Skin epidermis (tissue), 12 donors: ENCODE data around the gene MPP4.

Experiments
- H3K27ac ChIP-seq, 21 experiments: fragments of 200-600 bp; sonication (generic) in 11 of 21; one replicate each; pipeline ENCODE4 v1.5.0; 2020; ENCODE audit warnings: mild to moderate bottlenecking in 3 of 21, inconsistent platforms in 2 of 21, moderate library complexity in 2 of 21
- H3K4me3 ChIP-seq, 7 experiments: fragments of 200-600 bp; sonication (generic) in 2 of 7; one replicate each; pipeline ENCODE4 v1.5.0; 2020; ENCODE audit warnings: inconsistent platforms in 2 of 7, mild to moderate bottlenecking in 2 of 7, moderate library complexity in 1 of 7

The MPP4 gene

DNA sequence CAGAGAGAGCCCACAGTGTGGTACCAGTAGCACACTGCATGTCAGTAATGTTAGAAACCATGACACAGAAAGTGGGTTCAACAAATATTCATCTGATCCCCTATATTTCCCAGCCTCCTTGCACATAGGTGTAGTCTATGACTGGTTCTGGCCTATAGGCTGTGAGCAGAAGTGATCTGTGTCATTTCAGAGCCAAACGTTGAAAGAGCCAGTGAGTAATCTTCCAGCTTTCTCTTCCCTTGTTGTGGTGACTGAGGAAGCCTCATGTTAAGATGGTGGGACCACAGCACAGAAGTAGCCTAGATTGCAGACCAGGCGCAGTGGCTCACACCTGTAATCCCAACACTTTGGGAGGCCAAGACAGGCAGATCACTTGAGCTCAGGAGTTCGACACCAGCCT is 59.2 kb downstream of the MPP4 start:
- no peak overlapping the region for H3K4me3 ChIP-seq
- H3K27ac ChIP-seq = no peak overlapping the region

DNA sequence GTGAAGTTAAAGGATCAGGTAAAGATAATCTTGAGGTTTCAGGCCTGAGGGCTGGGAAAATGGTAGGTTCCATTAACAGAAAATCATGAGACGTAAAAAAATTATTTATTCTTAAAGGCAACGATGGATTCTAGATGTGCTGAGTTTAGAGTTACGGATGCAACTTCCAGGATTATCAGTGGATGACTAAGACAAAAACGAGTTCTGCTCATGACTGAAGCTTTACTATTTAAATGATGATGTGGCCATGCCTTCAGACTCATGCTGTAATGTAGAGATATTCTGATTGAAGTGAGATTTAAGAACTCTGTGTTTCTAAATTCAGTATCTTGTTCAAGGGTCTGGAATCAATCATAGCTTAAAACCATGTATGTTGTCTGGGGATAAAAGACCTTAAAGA is 60.1 kb downstream of the MPP4 start:
- no peak overlapping the region for H3K27ac ChIP-seq
- no peak overlapping the region for H3K4me3 ChIP-seq

DNA sequence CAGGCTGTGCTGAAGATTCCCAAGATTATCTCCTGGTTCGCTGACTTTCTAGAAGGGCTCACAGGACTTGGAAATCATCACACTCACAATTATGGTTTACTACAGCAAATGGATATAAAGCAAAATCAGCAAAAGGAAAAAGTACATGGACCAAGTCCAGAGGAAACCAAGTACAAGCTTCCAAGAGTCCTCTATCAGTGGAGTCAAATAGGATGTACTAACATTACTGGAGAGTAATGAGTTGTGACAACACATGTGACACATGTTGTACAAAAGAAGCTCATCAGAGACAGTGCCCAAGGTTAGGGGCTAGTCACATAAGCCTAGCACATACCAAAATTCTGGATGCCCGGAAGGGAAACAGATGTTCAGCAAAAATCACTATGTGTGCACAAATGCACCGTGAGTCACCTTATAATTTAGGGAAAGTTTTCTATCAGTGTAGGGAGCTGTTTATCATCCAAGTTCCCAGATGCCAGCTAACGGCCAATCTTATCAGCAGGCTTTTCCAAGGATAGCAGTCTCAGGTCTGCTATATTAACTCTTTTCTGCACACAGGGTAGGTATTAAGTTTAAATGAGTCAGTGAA is 64.7 kb downstream of the MPP4 start:
- no peak overlapping the region for H3K27ac ChIP-seq
- H3K4me3 ChIP-seq = no peak overlapping the region

DNA sequence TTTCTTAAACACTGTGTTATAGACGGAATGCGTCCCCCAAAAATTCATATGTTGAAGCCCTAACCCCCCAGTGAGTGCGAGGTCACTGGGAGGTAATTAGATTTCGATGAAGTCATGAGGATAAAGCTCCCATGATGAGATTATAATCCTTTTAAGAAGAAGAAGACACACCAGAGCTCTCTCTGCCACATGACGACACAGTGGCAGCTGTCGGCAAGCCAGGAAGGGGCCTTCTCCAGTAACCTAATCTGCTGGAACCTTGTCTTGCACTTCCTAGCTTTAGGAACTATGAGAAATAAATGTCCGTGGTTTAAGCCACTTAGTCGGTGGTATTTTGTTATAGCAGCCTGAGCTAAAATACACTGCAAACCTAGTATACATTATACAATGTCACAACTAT is 67.4 kb downstream of the MPP4 start:
- H3K4me3 ChIP-seq = no peak overlapping the region
- H3K27ac ChIP-seq = no peak overlapping the region

DNA sequence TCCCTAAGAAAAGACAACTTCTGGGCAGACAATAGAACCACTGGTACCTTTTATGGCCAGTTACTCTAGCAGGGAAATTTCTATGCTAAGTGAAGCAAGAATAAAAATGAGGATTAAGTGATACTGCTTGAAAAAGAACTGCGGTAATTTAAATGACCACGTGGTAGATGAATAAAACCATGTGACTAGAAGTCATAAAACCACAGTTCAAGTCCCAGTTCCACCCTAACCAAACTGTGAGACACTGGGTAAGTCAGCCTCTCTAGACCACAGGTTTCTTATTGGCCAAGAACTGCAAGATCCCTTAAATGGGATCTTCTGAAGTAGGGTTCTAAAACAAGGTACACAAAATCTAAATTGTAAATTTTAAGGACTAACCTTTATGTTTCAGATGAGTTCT is 67.9 kb downstream of the MPP4 start:
- Histone ChIP-seq H3K4me3 (no peak overlapping the region), H3K27ac (no peak overlapping the region)

DNA sequence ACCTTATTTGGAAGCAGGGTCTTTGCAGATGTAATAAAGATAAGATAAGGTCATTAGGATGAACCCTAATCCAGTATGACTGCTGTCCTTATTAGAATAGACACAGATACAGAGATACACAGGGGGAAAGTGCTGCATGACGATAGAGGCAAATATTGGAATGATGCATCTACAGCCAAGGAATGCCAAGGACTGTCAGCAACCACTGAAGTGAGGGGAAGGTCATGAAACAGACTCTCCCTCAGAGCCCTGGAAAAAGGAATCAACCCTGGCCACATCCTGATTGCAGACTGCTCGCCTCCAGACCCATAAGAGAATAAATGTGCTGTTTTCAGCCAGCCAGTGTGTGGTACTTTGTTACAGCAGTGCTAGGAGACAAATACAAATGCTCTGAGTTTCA is 69.9 kb downstream of the MPP4 start:
- Histone ChIP-seq H3K4me3 (no peak overlapping the region), H3K27ac (no peak overlapping the region)

DNA sequence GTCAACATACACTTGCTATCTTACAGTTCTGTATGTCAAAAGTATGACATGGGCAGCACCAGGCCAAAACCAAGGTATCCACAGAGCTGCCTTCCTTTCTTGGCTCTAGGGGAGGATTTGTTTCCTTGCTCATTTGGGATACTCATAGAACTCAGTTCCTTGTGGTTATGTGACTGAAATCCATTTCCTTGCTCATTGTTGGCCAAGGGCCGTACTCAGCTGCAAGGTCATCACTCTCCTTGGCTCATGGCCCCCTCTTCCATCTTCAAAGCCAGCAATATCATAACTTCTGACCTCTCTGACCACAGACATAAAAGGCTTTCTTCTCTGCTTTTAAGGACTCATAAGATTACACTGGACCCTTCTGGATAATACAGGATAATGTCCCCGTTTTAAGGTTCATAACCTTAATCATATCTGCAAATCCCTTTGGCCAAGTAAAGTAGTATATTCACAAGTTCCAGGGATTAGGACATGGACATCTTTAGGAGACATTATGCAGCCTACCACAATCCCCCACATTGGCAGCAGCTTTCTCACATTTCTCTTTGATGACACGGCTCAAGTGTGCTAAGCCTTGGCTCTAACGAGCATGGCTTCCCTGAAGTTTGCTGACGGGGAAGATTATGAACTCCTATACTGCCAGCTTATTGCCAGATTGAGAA is 76.0 kb downstream of the MPP4 start:
- Histone ChIP-seq H3K27ac (no peak overlapping the region), H3K4me3 (no peak overlapping the region)

DNA sequence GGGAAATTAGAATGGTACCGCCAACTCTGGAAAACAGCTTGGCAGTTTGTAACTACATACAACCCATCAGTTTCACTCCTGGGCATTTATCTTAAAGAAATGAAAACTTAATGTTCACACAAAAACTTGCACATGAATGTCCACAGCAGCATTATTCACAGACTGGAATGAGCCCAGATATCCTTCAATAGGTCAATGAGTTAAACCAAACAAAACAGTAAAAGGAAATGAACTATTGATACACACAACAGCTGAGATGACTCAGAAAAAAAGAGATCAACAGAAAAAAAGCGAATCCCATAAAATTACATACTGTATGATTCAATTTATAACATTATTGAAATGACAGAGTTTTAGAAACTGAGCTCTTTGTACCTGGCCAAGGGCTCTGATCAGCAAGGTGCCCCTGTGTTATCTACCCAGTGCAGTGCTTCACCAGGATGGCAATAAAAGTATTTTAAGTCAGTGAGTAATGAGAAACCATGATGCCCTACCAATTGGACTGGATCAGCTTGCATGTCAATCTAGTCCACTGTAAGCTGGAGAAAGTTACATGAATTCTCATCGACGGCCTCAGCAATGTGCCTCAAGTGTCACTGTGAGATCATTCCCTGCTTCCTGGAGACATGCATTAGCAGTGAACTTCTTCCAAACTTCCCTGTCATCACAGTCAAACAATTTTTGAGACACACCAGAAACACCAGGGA is 77.0 kb downstream of the MPP4 start:
- H3K4me3 ChIP-seq = no peak overlapping the region
- H3K27ac ChIP-seq = no peak overlapping the region

DNA sequence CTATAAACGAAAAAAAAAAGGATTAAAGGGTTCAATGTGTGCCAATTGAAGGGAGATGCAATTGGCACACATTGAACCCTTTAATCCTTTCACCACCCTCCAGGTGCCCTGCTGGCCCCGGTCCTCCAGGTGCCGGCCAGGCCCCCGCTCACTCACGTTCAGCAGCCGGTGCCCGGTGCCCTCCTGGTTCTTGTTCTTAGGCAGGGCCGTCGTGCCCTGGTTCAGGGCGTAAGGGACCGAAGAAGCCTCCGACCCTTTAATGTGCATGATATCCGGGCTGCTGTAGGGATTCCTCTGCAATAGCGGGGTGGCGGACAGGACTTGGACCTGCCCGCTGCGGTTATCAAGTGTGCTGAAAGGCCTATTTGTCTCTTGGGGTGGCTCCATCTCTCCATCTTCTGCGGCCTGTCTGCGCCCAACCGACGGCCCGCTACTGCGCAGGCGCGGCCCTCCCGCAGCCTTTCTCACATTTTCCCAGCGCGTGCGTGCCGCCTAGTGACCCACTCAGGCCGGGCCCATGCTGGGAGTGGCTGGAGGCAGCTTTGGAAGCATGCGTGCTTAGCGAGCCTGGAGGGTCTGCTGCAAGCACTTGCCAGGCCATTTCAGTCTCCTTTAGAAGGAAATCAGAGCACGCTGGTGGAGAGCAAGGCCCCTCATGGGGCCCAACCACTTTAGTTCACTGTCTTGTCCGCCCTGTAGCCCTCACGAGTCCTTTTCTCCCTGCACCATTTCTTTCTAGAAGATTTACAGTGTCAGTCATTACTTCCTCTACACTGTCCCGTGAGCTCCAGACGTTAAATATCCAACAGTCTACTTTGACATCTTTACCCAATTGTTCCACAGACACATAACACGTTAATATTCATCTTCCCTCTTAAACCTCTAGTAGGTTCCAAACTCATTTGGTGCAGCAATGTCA is 79.4 kb downstream of the MPP4 start:
- peak overlapping the region in 3 of 7 experiments; percentile 6 to 8 (median 8) for H3K4me3 ChIP-seq
- peak overlapping the region in 1 of 21 experiments; percentile 12 for H3K27ac ChIP-seq

DNA sequence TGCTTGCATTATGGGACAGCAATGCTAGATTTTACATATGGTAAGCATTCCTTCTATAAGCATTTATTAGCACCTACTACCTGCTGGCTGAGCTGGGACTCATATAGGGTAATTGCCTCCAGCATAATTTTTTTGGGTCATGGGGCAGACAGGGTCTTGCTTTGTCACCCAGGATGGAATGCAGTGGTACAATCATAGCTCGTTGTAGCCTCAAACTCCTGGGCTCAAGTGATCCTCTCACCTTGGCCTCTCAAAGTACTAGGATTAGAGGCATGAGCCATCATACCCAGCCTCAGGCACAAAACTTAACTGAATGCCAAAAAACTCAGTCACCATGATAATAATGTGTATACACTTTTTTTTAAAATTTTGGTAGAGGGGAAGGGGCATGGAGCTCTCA is 90.4 kb downstream of the MPP4 start:
- no peak overlapping the region for H3K27ac ChIP-seq
- no peak overlapping the region for H3K4me3 ChIP-seq

DNA sequence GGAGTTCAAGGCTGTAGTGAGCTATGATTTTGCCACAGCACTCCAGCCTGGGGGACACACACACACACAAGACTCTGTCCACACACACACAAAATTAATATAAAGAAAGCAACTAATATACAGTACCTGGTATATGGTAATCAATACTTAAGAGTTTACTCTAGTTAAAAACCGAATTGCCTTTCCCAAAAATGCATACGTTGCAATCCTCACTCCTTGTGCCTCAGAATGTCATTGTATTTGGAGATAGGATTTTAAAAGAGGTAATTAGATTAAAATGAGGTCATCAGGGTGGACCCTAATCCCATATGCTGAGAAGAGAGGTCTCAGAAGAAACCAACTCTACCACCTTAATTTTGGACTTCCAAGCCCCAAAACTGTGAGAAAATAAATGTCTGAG is 90.9 kb downstream of the MPP4 start:
- H3K4me3 ChIP-seq = no peak overlapping the region

DNA sequence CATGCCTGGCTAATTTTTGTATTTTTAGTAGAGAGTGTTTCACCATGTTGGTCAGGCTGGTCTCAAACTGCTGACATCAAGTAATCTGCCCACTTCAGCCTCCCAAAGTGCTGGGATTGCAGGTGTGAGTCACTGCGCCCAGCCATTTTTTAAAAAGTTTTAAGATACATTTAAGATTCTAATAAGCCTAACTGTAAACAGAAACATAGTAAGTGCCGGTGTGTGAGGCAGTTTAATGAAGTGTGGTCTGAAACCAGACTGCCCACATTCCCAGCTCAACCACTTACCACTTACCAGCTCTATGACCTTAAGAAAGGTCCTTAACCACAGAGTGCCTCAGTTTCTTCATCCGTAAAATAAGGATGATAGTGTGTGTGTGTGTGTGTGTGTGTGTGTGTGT is 97.5 kb downstream of the MPP4 start:
- Histone ChIP-seq H3K27ac (no peak overlapping the region), H3K4me3 (no peak overlapping the region)

More for the DNA sequence above, 90.9 kb downstream of the MPP4 start:
- H3K27ac ChIP-seq = no peak overlapping the region

DNA sequence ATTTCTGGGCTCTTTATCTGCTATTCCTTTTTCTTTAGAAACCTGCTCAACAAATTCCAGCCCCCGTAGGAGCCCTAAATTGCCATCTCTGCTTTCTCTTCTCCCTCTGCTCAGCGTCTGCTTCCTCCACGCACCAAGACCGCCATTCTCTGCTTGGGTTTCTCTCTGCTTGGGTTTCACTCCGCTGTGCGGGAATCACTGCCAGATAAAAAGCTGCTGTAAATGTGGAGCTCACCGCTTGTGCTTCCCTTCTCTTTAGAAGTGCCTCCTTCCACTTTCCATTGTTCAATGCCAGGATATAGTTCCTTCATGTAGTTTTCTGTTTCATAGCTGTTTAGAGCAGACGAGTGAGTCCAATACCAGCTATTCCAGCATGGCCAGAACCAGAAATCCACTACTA is 101.0 kb downstream of the MPP4 start:
- Histone ChIP-seq H3K27ac (no peak overlapping the region), H3K4me3 (no peak overlapping the region)
